ENCODE results near the gene FOXF1. TPM values are rescaled to one million over a fixed set of nuclear protein-coding genes. Genes with fewer than 3 reads are reported as not detected.
A peak's percentile ranks its signal among the peaks of the same experiment; 100 is the strongest.

The FOXF1 gene
- total RNA-seq, 6 donors from 2014 or later, result 6.3 to 73.6 (median 24.5) TPM

DNA sequence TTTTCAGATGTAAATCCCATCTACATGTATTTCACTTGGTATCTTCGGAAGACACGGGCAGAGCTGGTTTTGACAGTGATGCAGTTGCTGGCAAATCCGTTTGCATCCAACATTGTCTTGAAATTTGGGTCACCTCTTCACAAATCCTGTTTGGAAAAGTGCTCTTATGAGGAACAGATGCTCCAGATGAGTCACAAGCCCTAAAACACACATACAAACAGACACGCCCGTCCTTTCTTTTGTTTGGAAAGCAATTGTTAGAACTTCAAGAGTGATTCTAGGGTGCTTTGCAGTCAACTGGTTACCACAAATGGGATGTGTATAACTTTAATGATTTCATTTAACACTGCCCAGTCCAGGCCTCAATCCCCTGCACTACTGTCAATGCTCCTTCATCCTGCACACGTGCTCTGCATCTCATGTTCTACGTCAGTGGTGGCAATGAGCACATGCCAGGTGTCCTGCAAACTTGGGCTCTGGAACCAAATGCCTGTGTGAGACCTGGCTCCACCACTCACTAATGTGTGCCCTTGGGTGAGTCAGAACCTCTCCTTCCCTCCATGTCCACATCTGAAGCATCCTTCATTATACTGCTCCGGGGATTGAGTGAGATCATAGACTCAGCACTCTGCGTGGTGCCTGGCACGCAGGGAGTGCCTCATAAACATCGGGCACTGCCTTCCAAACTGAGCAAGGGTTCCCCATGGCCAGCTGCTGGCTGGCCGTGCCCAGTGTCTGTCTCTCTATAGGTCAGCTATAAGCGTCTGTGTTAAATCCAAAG, 19.3 kb upstream of the FOXF1 start:
- Histone ChIP-seq H3K36me3 (peaks cover 0 to 45% (median 5%) of the 10 kb centered on the region in 4 donors), H3K9me3 (peaks cover 0 to 8% (median 2%) of the 10 kb centered on the region in 4 donors), H3K27ac (peak overlapping the region in 3 of 4 donors; percentile 11 to 97 (median 95)), H3K4me1 (peaks cover 0 to 18% (median 14%) of the 10 kb centered on the region in 4 donors), H3K4me3 (no peak overlapping the region), H3K27me3 (peaks cover 0 to 17% (median 3%) of the 10 kb centered on the region in 4 donors)
- WGBS, 2 donors, result 51 to 64% methylated on average over 13 of the region's 13 CpGs
- ATAC-seq (ENCODE audit: low FRiP score in 2 of 2), result peak in 1 of 2 donors; percentile 52
- TF ChIP-seq, protein P1, sequence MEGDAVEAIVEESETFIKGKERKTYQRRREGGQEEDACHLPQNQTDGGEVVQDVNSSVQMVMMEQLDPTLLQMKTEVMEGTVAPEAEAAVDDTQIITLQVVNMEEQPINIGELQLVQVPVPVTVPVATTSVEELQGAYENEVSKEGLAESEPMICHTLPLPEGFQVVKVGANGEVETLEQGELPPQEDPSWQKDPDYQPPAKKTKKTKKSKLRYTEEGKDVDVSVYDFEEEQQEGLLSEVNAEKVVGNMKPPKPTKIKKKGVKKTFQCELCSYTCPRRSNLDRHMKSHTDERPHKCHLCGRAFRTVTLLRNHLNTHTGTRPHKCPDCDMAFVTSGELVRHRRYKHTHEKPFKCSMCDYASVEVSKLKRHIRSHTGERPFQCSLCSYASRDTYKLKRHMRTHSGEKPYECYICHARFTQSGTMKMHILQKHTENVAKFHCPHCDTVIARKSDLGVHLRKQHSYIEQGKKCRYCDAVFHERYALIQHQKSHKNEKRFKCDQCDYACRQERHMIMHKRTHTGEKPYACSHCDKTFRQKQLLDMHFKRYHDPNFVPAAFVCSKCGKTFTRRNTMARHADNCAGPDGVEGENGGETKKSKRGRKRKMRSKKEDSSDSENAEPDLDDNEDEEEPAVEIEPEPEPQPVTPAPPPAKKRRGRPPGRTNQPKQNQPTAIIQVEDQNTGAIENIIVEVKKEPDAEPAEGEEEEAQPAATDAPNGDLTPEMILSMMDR (IDR thresholded peaks at IDR 0.05), result no peak
- TF ChIP-seq EP300 (IDR thresholded peaks at IDR 0.05) (no peak), POLR2AphosphoS5 (IDR thresholded peaks at IDR 0.05) (no peak), POLR2A (IDR thresholded peaks at IDR 0.05) (no peak)
- DNase-seq, result no peak

DNA sequence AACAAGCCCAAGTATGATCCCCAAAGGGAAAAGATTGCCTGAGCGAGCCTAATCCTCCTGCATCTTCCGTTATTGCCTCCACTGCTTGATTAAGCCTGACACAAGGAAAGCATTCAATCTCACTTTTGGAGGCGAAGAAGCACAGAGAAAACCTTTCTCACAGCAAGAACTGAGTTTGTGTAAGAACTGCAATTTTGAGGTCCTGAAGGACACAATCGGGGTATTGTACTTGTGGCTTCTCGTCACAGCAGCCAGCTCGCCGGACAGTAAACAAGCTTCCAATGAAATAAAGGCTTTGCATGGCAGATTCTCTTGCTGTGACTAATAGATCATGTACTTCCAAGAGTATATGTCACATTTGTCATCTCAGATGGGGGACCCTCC, 18.7 kb upstream of the FOXF1 start:
- no peak overlapping the region for H3K4me3 ChIP-seq
- ATAC-seq (ENCODE audit: low FRiP score in 2 of 2) (no peak), DNase-seq (no peak)
- peaks cover 0 to 18% (median 14%) of the 10 kb centered on the region in 4 donors for H3K4me1 ChIP-seq
- H3K27ac ChIP-seq, result peak overlapping the region in 3 of 4 donors; percentile 77 to 97 (median 95)
- peaks cover 0 to 39% (median 5%) of the 10 kb centered on the region in 4 donors for H3K36me3 ChIP-seq
- WGBS, 2 donors, result 66 to 72% methylated on average over 7 of the region's 7 CpGs
- peaks cover 0 to 8% (median 2%) of the 10 kb centered on the region in 4 donors for H3K9me3 ChIP-seq
- peaks cover 0 to 22% (median 6%) of the 10 kb centered on the region in 4 donors for H3K27me3 ChIP-seq
- TF ChIP-seq POLR2AphosphoS5 (IDR thresholded peaks at IDR 0.05) (no peak), EP300 (IDR thresholded peaks at IDR 0.05) (no peak), POLR2A (IDR thresholded peaks at IDR 0.05) (no peak)
- TF ChIP-seq, protein P1 (IDR thresholded peaks at IDR 0.05), result no peak

DNA sequence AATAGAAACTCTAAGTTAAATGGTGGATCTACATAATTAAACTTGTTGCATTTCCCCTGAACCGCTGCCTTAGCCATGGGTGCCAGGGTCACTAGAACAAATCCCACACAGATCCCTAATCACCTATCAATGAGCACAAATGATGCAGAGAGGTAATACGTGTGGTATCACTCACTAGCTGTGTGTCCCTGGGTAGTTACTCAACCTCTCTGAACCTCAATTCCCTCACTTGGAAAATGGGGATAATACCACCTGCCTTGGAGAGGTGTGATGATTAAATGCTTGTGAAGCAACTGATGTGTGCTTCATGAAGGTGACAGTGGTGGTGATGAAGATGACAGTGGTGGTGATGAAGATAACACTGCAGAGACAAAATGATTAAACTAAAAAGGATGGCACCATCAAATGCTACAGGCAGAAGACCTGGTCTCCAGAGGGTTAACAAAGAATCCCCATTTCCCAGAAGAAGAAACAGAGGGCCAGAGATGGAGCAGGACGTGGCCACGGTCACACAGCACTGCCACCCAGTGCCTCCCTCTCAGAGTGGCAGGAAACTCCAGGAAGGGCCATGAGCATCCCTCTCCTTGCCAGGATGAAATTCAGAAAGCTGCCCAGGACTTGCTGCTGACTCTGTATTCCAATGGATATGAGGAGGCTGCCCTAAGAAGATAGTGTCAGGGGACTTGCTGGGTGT, 17.9 kb upstream of the FOXF1 start:
- WGBS, 2 donors, result 56 to 60% methylated on average over 4 of the region's 4 CpGs
- Histone ChIP-seq H3K27me3 (peaks cover 0 to 25% (median 8%) of the 10 kb centered on the region in 4 donors), H3K4me1 (peaks cover 0 to 21% (median 14%) of the 10 kb centered on the region in 4 donors), H3K4me3 (no peak overlapping the region), H3K27ac (peak overlapping the region in 3 of 4 donors; percentile 77 to 97 (median 95)), H3K9me3 (peaks cover 0 to 8% (median 2%) of the 10 kb centered on the region in 4 donors), H3K36me3 (peaks cover 0 to 31% (median 3%) of the 10 kb centered on the region in 4 donors)
- no peak for TF ChIP-seq EP300 (IDR thresholded peaks at IDR 0.05)
- no peak for TF ChIP-seq POLR2AphosphoS5 (IDR thresholded peaks at IDR 0.05)
- no peak for ATAC-seq (ENCODE audit: low FRiP score in 2 of 2)
- no peak for DNase-seq

DNA sequence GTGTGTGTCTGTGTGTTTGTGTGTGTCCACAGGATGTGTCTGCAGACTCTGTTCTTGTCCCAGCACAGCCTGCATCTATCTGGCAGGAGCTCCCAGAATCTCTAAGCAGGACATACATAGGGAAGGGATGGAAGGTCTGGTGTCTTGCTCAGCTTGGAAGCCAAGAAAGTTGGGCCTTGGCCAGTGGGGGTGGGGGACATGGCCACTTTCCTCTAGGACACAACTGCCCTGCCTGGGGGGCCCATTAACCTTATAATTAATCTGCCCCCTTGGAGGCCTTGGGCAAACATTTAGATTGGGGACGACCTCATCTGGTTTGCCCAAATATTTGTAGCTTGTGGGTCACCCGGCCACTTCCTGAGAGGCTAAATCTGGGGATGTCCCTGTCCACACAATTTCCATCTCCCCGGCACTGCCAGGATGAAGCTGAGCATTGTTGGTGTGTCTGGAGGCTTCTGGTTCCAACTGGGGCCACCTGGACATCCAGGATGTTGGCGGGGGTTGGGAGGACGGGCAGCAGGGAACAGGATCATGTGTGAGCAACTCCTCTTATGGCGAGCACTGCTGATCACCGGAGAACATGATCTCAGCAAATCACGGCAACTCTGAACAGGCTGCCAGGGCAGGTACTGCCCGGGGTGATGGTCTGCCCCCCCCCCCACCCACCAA, 17.2 kb upstream of the FOXF1 start:
- Histone ChIP-seq H3K27me3 (peaks cover 0 to 31% (median 12%) of the 10 kb centered on the region in 4 donors), H3K4me1 (peaks cover 0 to 28% (median 14%) of the 10 kb centered on the region in 4 donors), H3K36me3 (peaks cover 0 to 24% (median 3%) of the 10 kb centered on the region in 4 donors), H3K4me3 (peak overlapping the region in 1 of 4 donors; percentile 66), H3K9me3 (peaks cover 0 to 8% (median 2%) of the 10 kb centered on the region in 4 donors), H3K27ac (peak overlapping the region in 3 of 4 donors; percentile 77 to 97 (median 95))
- 44 to 46% methylated on average over 2 to 9 of the region's 9 CpGs for WGBS, 2 donors
- ATAC-seq (ENCODE audit: low FRiP score in 2 of 2) (peak in 1 of 2 donors; percentile 23), DNase-seq (no peak)
- TF ChIP-seq POLR2A (IDR thresholded peaks at IDR 0.05) (no peak), EP300 (IDR thresholded peaks at IDR 0.05) (peak in 1 of 4 donors; percentile 32)

DNA sequence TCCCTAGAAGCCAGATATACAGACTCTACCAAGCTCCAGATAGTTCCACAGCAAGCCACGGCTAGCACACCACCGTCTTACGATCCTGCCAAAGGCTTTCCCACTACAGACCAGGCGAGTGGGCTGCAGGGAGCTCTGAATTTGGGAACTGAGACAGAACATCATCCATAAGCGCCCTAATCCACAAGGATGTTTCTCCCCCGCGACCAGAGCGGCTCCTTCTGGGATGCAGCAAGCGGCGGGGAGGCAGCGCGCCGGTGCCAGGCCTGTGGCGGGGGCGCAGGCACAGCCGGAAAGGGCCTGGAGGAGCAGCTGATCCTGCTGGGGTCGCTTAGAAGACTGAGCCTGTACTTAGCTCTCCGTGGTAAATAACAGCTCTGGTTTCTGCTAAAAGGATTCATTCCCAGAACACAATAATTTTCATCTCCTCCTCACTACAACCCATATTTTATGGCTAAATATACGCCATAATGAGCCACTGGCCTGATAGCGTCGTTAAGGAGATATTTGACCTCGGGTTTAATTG, 16.2 kb upstream of the FOXF1 start:
- Histone ChIP-seq H3K27me3 (peaks cover 0 to 41% (median 17%) of the 10 kb centered on the region in 4 donors), H3K9me3 (peaks cover 0 to 8% (median 2%) of the 10 kb centered on the region in 4 donors), H3K36me3 (peaks cover 0 to 14% (median 3%) of the 10 kb centered on the region in 4 donors), H3K27ac (peak overlapping the region; percentile 77 to 97 (median 87)), H3K4me1 (peaks cover 0 to 38% (median 16%) of the 10 kb centered on the region in 4 donors), H3K4me3 (peak overlapping the region in 3 of 4 donors; percentile 0 to 66 (median 10))
- TF ChIP-seq POLR2A (IDR thresholded peaks at IDR 0.05) (no peak), POLR2AphosphoS5 (IDR thresholded peaks at IDR 0.05) (no peak), EP300 (IDR thresholded peaks at IDR 0.05) (no peak)
- TF ChIP-seq, protein P1 (IDR thresholded peaks at IDR 0.05), result no peak
- WGBS, 2 donors, result 17 to 31% methylated on average over 22 of the region's 22 CpGs
- DNase-seq (peak in 1 of 2 donors; percentile 52), ATAC-seq (ENCODE audit: low FRiP score in 2 of 2) (no peak)

Measured in upper lobe of left lung (tissue), 6 donors.